ENCODE results near the gene IGSF9. TPM values are rescaled to one million over a fixed set of nuclear protein-coding genes. Genes with fewer than 3 reads are reported as not detected.

IGSF9 gene
- total RNA-seq, 1 donor from 2014 or later: 2.0 TPM

DNA sequence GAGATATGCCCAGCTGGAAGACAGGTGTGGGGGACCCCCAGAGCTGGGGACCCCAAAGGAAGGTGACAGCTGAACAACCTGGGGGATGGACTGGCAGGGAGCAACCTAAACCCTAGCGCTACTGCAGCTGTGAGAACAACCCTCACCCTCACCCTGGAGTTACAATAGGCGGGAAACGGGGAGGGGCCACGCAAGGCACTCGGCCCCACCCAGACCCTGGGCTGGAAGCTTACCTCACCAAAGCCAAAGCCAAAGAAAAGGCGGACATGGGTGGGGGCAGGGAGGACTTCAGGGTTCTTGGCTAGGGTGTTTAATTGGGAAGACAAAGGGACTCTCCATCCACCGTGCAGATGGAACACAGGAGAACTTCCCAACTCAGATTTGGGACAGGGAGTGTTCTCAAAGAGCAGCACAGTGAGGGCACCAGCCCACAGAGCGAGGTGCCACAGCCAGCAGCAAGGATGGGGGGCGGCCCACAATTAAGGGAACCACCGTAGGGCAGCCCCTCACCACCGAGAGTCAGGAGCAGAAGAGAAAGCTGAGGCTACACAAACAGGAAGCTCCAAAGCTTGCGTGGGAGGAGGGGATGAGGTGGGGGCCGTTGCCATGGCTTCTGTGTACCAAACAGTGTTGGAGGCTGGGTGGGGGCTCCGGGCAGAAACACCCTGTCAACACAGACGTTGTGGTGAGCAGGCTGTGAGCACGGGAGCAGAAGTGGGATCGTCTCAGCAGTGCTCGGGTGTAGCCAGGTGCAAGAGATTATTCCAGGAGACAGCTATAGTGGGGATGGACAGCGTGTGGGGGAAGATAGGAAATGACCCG, 22.0 kb downstream of the IGSF9 start:
- Histone ChIP-seq H3K27me3 (ENCODE audit: low read depth) (no peaks in the 10 kb centered on the region), H3K36me3 (peaks cover 32% of the 10 kb centered on the region), H3K4me3 (peak overlapping the region; percentile 94), H3K9me3 (no peaks in the 10 kb centered on the region), H3K27ac (peak overlapping the region; percentile 100), H3K4me1 (peaks cover 63% of the 10 kb centered on the region)
- TF ChIP-seq, protein P1, sequence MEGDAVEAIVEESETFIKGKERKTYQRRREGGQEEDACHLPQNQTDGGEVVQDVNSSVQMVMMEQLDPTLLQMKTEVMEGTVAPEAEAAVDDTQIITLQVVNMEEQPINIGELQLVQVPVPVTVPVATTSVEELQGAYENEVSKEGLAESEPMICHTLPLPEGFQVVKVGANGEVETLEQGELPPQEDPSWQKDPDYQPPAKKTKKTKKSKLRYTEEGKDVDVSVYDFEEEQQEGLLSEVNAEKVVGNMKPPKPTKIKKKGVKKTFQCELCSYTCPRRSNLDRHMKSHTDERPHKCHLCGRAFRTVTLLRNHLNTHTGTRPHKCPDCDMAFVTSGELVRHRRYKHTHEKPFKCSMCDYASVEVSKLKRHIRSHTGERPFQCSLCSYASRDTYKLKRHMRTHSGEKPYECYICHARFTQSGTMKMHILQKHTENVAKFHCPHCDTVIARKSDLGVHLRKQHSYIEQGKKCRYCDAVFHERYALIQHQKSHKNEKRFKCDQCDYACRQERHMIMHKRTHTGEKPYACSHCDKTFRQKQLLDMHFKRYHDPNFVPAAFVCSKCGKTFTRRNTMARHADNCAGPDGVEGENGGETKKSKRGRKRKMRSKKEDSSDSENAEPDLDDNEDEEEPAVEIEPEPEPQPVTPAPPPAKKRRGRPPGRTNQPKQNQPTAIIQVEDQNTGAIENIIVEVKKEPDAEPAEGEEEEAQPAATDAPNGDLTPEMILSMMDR (IDR thresholded peaks at IDR 0.05): no peak
- DNase-seq: peak; percentile 93
- intact Hi-C loops (cut with DNase I): no loop called here
- peak; percentile 68 to 74 for ATAC-seq

DNA sequence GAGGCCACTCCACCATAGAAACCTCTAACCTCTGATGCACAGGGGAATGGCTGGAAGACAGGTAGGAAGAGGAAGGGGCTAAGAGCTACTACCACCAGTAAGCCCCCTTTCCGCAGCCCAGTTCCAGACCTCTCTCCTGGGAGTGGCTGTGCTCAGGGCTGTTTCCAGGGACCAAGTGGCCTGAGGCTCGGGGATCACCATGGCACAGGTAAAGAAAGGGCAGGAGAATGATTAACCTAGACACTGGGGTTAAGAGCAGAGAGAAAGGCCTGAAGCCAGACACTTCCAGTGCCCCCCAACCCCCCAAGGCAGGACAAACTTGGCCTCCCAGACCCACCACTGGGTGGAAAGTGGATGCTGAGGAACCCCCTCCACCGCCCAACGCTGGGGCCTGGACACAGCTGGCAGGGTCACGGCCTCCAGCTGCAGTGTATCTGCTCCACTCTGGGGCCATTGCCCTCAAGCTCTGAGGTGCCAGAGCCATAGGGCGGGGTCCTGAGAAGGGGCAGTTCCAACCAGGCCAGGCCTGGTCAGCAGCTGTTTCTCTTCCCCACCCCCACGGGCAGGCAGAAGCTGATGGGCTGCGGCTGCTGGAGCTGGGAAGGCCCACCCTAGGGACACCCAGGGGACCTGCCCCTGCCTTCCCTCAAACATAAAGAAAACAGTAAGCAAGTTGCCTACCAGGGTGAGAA, 22.8 kb downstream of the IGSF9 start:
- peak; percentile 4 to 29 for ATAC-seq
- no peaks in the 10 kb centered on the region for H3K27me3 ChIP-seq (ENCODE audit: low read depth)
- TF ChIP-seq, protein P1 (IDR thresholded peaks at IDR 0.05): no peak
- intact Hi-C loops (cut with DNase I): no loop called here
- H3K36me3 ChIP-seq: peaks cover 40% of the 10 kb centered on the region
- H3K4me3 ChIP-seq: peak overlapping the region; percentile 94
- peaks cover 71% of the 10 kb centered on the region for H3K4me1 ChIP-seq
- H3K27ac ChIP-seq: peak overlapping the region; percentile 100
- DNase-seq: peak; percentile 81
- no peaks in the 10 kb centered on the region for H3K9me3 ChIP-seq

DNA sequence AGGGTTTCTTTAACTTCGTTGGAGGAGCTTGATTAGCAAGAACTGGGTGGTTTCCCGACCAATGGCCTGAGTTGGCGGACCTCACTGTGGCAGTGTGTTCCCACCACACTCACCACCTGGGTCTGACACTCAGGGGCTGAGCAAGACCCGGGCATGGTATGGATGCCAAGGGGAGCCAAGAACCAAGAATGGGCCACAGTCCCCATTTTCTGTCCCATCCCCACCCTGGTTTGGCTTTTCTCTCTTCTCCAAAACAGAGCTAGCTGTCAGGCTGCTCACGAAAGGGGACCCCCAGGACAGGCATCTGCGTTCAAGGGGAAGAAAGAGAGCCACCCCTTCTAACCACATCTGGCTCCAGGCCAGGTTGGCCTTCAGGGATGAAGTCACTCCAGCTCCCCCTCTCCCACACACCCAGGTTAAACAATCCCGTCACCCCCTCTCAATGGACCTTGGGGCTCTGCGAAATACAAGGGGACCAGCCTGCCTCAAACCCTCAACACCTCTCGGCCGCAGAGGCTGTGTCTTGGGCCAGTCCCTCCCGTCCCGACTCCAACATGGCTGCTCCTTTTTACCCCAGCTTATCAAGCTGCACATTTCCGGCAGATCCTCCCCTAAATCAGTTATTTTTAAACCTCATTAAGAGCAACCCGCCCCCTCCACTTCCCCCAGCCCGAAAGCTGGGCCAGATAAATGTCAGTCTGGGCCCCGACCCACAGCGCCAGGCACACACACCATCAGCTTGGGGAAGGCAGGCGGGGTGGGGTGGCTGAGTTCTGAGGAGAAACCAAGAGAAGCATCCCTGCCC, 23.5 kb downstream of the IGSF9 start:
- Histone ChIP-seq H3K4me3 (peak overlapping the region; percentile 94), H3K4me1 (peaks cover 78% of the 10 kb centered on the region), H3K9me3 (no peaks in the 10 kb centered on the region), H3K36me3 (peaks cover 47% of the 10 kb centered on the region), H3K27me3 (ENCODE audit: low read depth) (no peaks in the 10 kb centered on the region), H3K27ac (peak overlapping the region; percentile 100)
- intact Hi-C loops (cut with DNase I): no loop called here
- ATAC-seq (no peak), DNase-seq (no peak)
- TF ChIP-seq, protein P1 (IDR thresholded peaks at IDR 0.05): no peak

DNA sequence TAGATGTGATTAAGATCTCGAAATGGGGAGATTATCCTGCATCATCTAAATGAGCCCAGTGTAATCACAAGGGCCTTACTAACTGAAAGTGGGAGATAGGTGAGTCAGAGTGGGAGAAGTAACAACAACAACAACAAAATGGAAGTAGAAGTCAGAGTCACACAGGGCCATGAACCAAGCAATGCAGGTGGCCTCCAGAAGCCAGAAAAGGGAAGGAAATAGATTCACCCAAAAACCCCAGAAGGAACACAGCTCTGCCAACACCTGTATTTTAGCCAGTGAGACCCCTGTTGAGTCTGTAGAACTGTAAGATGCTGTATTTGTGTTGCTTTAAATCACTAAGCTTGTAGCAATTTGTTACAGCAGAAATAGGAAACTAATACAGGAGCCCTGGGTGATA, 24.2 kb downstream of the IGSF9 start:
- H3K9me3 ChIP-seq: no peaks in the 10 kb centered on the region
- TF ChIP-seq, protein P1 (IDR thresholded peaks at IDR 0.05): no peak
- ATAC-seq: no peak
- peak overlapping the region; percentile 100 for H3K27ac ChIP-seq
- no peak for DNase-seq
- peak overlapping the region; percentile 94 for H3K4me3 ChIP-seq
- no peaks in the 10 kb centered on the region for H3K27me3 ChIP-seq (ENCODE audit: low read depth)
- peaks cover 52% of the 10 kb centered on the region for H3K36me3 ChIP-seq
- intact Hi-C loops (cut with DNase I): no loop called here
- H3K4me1 ChIP-seq: peaks cover 79% of the 10 kb centered on the region

DNA sequence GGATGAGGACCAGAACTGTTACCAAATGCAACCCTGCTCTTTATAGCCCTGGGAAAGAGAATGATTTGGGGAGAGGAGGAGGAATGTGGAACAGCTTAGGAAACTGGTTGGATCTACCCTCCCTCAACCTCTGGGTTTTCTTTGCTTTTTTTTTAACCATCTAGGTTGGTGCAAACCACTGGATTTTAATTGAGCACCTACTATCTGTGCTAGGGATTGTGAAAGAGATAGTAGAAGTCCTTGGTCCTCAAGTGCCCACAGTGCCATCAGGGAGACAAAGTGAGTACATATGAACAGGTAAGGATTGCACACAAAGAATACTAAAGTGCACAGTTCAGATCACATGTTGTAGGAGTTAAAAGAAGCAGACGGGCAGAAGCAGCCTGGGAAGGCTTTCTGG, 24.8 kb downstream of the IGSF9 start:
- no peaks in the 10 kb centered on the region for H3K27me3 ChIP-seq (ENCODE audit: low read depth)
- peaks cover 77% of the 10 kb centered on the region for H3K4me1 ChIP-seq
- H3K4me3 ChIP-seq: no peak overlapping the region

More for the DNA sequence above, 24.8 kb downstream of the IGSF9 start:
- Histone ChIP-seq H3K9me3 (no peaks in the 10 kb centered on the region), H3K27ac (peak overlapping the region; percentile 100), H3K36me3 (peaks cover 52% of the 10 kb centered on the region)
- TF ChIP-seq, protein P1 (IDR thresholded peaks at IDR 0.05): no peak
- intact Hi-C loops (cut with DNase I): no loop called here
- DNase-seq (no peak), ATAC-seq (no peak)

All from lower lobe of right lung (tissue), 2 donors.